ENCODE data around the gene ALPL.

DNA sequence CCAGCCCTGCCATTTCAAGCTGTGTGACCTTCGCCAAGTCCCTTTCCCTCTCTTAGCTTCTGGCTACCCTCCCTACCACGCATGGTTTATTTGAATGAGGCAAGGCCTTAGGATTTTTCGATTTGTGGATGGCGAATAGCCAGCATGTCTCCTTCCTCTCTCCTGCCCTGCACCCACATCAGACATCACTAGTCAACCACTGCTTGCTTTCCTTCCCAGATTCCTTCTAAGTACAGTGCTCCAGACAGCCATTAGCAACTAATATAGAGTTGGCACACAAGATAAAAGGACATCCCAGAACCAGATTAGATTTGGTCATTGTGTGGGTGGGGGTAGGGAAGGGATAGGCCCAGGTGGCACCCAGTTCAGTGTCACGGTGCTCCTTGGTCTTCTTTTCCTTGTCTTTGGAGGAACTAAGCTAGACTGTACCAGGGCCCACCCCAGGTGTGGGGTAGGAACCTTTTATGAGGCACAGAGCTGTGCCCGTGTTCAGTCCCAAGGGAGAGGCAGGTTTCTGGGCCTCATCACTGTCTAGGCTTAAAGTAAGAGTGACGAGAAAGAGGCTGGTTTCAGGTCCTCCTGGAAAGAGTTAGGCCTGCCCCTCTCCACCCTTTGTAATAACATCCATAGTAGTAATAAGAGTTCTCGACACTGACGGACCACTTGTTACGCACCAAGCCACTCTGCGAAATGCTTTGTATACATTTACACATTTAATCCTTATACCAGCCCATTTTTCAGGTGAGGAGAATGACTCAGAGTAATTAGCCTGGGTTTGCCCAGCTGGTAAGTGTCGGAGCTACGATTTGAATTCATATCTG is 8.6 kb downstream of the ALPL start:
- TF ChIP-seq, protein P1, sequence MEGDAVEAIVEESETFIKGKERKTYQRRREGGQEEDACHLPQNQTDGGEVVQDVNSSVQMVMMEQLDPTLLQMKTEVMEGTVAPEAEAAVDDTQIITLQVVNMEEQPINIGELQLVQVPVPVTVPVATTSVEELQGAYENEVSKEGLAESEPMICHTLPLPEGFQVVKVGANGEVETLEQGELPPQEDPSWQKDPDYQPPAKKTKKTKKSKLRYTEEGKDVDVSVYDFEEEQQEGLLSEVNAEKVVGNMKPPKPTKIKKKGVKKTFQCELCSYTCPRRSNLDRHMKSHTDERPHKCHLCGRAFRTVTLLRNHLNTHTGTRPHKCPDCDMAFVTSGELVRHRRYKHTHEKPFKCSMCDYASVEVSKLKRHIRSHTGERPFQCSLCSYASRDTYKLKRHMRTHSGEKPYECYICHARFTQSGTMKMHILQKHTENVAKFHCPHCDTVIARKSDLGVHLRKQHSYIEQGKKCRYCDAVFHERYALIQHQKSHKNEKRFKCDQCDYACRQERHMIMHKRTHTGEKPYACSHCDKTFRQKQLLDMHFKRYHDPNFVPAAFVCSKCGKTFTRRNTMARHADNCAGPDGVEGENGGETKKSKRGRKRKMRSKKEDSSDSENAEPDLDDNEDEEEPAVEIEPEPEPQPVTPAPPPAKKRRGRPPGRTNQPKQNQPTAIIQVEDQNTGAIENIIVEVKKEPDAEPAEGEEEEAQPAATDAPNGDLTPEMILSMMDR (IDR thresholded peaks at IDR 0.05) = no peak
- no peak for TF ChIP-seq POLR2A (IDR thresholded peaks at IDR 0.05)

Measured in prostate gland (tissue), 2 donors.